GM12892 (cell line): Measurements from ENCODE around the gene MAP3K5.

Source experiments
- POLR2A ChIP-seq: IDR thresholded peaks from 2 replicates; pipeline ENCODE4 v1.6.1; 2011; ENCODE audit warnings: low read depth, low read length, control low read depth
- POLR2AphosphoS5 ChIP-seq: IDR thresholded peaks from 2 replicates; pipeline ENCODE4 v1.6.1; 2011; ENCODE audit warnings: low read depth, low read length, control low read depth
- TAF1 ChIP-seq: IDR thresholded peaks from 2 replicates; pipeline ENCODE4 v1.6.1; 2011; ENCODE audit warnings: low read depth, mild to moderate bottlenecking, control low read depth, low read length, borderline replicate concordance

DNA sequence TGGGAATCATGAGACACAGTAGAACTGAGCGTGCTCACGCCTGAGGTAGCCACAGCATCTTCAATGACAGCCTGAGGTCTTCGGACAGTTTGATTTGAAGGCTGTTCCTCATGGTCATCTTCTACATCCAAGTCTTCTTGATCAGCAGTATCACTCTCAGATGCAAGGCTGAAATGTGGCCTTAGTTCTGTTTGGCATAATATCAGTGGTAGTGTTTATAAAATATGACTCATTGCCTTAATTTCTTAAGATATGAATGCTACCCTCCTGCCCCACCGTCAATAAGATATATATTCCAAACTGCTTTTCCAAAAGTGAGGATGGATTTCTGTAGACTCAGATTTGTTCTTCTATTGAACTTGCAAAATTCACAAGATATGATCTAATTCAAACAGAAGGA is 224.6 kb downstream of the MAP3K5 start:
- TF ChIP-seq POLR2A (no peak), POLR2AphosphoS5 (no peak), TAF1 (no peak)
